Prostate gland (tissue), 2 donors: ENCODE data around the gene KIAA1755.

Experiments used
- POLR2A ChIP-seq: fragments of 450-650 bp; IDR thresholded peaks from one replicate; pipeline ENCODE4 v1.6.1; 2016; ENCODE audit warnings: antibody characterized with exemption, mild to moderate bottlenecking
- POLR2AphosphoS5 ChIP-seq: sonication (generic); formaldehyde crosslinking; IDR thresholded peaks from one replicate; pipeline ENCODE4 v1.6.1; 2017; ENCODE audit warnings: antibody characterized with exemption
- TF ChIP-seq, protein P1 (sequence below), 4 experiments: fragments of 200-600 bp in 2 of 4; fragments of 450-650 bp in 2 of 4; sonication (generic) in 2 of 4; IDR thresholded peaks; 1 replicate in 3 of 4; 2 replicates in 1 of 4; pipeline ENCODE4 v1.5.1; 2016 to 2019; ENCODE audit warnings: antibody characterized with exemption in 4 of 4, mild to moderate bottlenecking in 2 of 4, moderate library complexity in 2 of 4

DNA sequence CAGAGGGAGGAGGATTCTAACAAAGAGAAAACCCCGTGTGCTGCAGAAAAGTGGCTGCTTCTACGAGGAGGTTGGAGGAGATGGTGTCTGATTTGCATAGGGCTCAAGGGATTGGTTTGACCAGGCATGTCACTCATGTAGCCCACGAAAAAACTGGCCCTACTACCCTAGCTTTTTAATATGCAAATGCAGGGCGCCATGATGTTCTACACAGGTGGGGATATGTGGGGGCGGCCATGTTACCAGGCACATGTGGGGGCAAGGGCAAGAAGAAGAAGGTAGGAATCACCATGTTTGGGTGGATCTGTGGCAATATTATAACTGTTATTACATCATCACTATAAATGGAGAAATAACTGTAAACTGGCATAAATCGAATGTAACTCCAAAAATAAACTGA lies 9.9 kb downstream of the KIAA1755 start:
- TF ChIP-seq, protein P1, sequence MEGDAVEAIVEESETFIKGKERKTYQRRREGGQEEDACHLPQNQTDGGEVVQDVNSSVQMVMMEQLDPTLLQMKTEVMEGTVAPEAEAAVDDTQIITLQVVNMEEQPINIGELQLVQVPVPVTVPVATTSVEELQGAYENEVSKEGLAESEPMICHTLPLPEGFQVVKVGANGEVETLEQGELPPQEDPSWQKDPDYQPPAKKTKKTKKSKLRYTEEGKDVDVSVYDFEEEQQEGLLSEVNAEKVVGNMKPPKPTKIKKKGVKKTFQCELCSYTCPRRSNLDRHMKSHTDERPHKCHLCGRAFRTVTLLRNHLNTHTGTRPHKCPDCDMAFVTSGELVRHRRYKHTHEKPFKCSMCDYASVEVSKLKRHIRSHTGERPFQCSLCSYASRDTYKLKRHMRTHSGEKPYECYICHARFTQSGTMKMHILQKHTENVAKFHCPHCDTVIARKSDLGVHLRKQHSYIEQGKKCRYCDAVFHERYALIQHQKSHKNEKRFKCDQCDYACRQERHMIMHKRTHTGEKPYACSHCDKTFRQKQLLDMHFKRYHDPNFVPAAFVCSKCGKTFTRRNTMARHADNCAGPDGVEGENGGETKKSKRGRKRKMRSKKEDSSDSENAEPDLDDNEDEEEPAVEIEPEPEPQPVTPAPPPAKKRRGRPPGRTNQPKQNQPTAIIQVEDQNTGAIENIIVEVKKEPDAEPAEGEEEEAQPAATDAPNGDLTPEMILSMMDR (IDR thresholded peaks at IDR 0.05) = no peak
- TF ChIP-seq POLR2AphosphoS5 (no peak), POLR2A (no peak)
